Brain microvascular endothelial cell (primary cell): ENCODE data around the gene LHFPL4.

ENCODE experiments used
- DNase-seq: peaks from one replicate; pipeline ENCODE4 v3.0.0-alpha.2; 2020
- H3K27ac ChIP-seq: fragments of 250-450 bp; sonication (Bioruptor Pico); 2 replicates; pipeline ENCODE4 v1.5.1; 2020; ENCODE audit warnings: mild to moderate bottlenecking, moderate library complexity
- H3K27me3 ChIP-seq: fragments of 250-450 bp; sonication (Bioruptor Pico); replicated peaks from 2 replicates; pipeline ENCODE4 v1.5.1; 2020; ENCODE audit warnings: mild to moderate bottlenecking
- H3K36me3 ChIP-seq: fragments of 250-450 bp; sonication (Bioruptor Pico); replicated peaks from 2 replicates; pipeline ENCODE4 v1.5.1; 2020; ENCODE audit warnings: mild to moderate bottlenecking
- H3K4me3 ChIP-seq: 2 replicates; pipeline ENCODE4 v1.5.1; 2011; ENCODE audit warnings: low read depth, mild to moderate bottlenecking, control low read depth, low read length, moderate library complexity
- in situ Hi-C: cut with HindIII; loops from 2 replicates; pipeline ENCODE4 v1.10.0; 2017; ENCODE audit warnings: low sequenced_read_pairs, low pct_ligation_motif_present
- TF ChIP-seq, protein P1 (sequence below): IDR thresholded peaks from 2 replicates; pipeline ENCODE4 v1.5.1; 2011; ENCODE audit warnings: low read depth, mild to moderate bottlenecking, moderate library complexity, low read length, control low read depth, inconsistent platforms; ENCODE audit errors: missing control alignments

LHFPL4 gene

DNA sequence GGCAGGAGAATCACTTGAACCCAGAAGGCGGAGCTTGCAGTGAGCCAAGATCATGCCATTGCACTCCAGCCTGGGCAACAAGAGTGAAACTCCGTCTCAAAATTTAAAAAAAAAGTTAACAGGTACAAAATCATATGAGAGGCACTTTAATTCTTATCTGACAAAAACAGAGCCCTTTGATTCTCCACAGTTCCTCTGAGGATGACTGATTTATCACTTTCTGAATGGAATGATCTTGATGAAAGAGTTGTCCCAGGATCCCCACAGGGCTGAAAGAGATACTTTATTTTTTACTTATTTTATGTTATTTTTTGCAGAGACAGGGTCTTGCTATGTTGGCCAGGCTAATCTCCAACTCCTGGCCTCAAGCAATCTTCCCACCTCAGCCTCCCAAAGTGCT is 4.0 kb downstream of the LHFPL4 start:
- peaks cover 20% of the 10 kb centered on the region for H3K27me3 ChIP-seq
- TF ChIP-seq, protein P1, sequence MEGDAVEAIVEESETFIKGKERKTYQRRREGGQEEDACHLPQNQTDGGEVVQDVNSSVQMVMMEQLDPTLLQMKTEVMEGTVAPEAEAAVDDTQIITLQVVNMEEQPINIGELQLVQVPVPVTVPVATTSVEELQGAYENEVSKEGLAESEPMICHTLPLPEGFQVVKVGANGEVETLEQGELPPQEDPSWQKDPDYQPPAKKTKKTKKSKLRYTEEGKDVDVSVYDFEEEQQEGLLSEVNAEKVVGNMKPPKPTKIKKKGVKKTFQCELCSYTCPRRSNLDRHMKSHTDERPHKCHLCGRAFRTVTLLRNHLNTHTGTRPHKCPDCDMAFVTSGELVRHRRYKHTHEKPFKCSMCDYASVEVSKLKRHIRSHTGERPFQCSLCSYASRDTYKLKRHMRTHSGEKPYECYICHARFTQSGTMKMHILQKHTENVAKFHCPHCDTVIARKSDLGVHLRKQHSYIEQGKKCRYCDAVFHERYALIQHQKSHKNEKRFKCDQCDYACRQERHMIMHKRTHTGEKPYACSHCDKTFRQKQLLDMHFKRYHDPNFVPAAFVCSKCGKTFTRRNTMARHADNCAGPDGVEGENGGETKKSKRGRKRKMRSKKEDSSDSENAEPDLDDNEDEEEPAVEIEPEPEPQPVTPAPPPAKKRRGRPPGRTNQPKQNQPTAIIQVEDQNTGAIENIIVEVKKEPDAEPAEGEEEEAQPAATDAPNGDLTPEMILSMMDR, result no peak
- H3K27ac ChIP-seq, result no peak overlapping the region
- H3K4me3 ChIP-seq, result no peak overlapping the region
- DNase-seq, result no peak
- H3K36me3 ChIP-seq, result no peaks in the 10 kb centered on the region
- in situ Hi-C loops, result no loop called here

DNA sequence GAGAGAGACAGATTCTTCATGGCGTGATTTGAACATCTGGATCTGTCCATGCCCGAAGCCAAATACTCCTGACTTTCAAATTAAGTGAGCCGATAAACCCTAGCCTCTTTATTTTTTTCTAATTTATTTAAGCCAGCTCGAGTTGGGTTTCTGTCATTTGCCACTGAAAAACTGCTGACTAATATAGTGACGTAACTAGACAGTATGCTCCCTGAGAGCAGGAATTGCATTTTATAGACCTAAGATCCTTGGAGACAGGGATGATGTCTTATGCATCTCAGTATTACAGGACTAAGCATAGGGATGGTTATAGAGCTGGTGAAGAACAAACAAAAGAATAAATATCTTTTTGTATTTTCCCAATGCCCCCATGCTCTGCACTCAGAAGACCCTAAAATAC is 4.6 kb downstream of the LHFPL4 start:
- in situ Hi-C loops, result no loop called here
- Histone ChIP-seq H3K27ac (no peak overlapping the region), H3K4me3 (no peak overlapping the region), H3K36me3 (no peaks in the 10 kb centered on the region), H3K27me3 (peaks cover 14% of the 10 kb centered on the region)
- TF ChIP-seq, protein P1, result no peak
- no peak for DNase-seq

DNA sequence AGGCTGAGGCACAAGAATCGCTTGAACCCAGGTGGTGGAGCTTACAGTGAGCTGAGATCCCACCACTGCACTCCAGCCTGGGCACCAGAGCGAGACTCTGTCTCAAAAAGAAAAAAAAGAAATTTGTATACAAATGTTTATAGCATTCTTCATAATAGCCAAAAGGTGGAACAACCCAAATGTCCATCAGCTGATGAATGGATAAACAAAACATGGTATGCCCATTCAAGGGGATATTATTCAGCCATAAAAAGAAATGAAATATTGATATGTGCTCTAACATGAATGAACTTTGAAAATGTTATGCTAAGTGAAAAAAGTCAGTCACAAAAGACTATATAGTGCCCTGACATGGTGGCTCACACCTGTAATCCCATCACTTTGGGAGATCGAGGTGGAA is 11.4 kb downstream of the LHFPL4 start:
- no peak overlapping the region for H3K27ac ChIP-seq
- no peak for DNase-seq
- in situ Hi-C loops, result no loop called here
- TF ChIP-seq, protein P1, result no peak
- no peaks in the 10 kb centered on the region for H3K36me3 ChIP-seq
- no peak overlapping the region for H3K4me3 ChIP-seq
- H3K27me3 ChIP-seq, result no peaks in the 10 kb centered on the region

DNA sequence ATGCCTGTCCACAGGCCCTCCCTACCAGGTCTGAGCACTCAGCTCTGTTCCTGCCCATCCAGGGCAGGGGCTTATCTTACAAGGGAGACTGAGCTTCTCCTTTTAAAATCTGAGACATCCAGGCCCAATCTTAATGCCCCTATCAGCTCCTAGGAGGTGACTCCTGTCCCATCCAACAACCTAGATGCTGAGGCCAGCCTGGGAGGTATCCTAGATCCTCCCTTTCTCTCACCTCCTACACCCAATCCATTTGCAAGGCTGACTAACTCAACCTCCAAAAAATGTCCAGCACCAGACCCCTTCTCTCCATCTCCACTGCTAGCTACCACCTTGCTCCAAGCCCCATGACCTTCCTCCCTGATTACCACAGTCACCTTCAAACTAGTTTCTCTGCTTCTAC is 17.4 kb downstream of the LHFPL4 start:
- DNase-seq, result no peak
- no peak overlapping the region for H3K4me3 ChIP-seq
- H3K27ac ChIP-seq, result no peak overlapping the region
- no peaks in the 10 kb centered on the region for H3K27me3 ChIP-seq
- TF ChIP-seq, protein P1, result no peak
- no peaks in the 10 kb centered on the region for H3K36me3 ChIP-seq
- in situ Hi-C loops, result no loop called here

DNA sequence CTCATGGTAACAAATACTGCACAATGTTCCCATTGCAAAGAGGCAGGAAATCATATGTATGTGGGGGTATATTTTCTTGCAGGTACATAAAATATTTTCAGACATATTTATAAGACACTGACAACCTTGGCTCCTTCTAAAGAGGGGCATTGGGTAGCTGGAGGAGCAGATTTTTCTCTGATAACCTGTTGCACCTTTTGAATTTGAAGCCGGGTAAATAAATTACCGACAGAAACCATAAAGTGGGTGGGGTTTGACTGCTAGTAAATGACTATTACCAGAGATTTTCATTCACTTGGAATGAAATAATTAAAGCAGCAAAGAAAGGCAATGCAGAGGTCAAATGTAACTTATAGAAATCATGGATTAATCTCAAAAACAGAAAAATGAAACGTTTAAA is 19.2 kb downstream of the LHFPL4 start:
- H3K36me3 ChIP-seq, result no peaks in the 10 kb centered on the region
- H3K4me3 ChIP-seq, result no peak overlapping the region
- H3K27ac ChIP-seq, result no peak overlapping the region
- in situ Hi-C loops, result no loop called here
- H3K27me3 ChIP-seq, result no peaks in the 10 kb centered on the region
- TF ChIP-seq, protein P1, result no peak
- DNase-seq, result no peak

DNA sequence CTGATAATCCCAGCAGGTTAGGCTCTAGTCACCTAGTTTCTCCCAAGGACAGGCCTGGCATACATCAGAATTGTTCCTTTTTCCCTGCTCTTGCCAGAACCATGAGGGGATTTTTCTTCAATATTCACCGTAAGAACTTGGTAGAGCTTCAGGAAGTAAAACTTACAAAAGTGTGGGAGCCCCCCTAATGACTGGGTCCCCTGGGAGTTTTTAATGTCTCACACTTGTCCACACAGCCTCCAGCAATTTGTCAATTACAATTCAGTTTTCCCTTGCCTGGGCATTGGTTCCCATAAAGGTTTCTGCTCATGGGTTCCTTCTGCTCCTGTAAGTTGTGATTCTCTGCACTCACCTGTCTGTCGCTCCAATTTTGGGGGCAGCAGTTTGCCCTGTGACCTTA is 28.5 kb downstream of the LHFPL4 start:
- TF ChIP-seq, protein P1, result no peak
- in situ Hi-C loops, result no loop called here
- no peaks in the 10 kb centered on the region for H3K27me3 ChIP-seq
- no peak overlapping the region for H3K27ac ChIP-seq
- H3K36me3 ChIP-seq, result no peaks in the 10 kb centered on the region
- DNase-seq, result no peak
- H3K4me3 ChIP-seq, result no peak overlapping the region
